GM23338 (cell line): ENCODE results near the gene TRAPPC4. TPM values are rescaled to one million over a fixed set of nuclear protein-coding genes. Genes with fewer than 3 reads are reported as not detected.
A peak's percentile ranks its signal among the peaks of the same experiment; 100 is the strongest.

Source experiments
- ATAC-seq: fragments of 200-7000 bp; cut with Tn5 transposase; 3 replicates; pipeline ENCODE4 v1.9.1; 2020
- DNase-seq: peaks from one replicate; pipeline ENCODE4 v3.0.0-alpha.2; 2015; ENCODE audit warnings: low spot score
- H2AFZ ChIP-seq: fragments of 200-600 bp; sonication (generic); 2 replicates; pipeline ENCODE4 v1.8.0; 2016; ENCODE audit warnings: antibody characterized with exemption, mild to moderate bottlenecking, moderate library complexity
- H3F3A ChIP-seq: fragments of 200-600 bp; sonication (generic); replicated peaks from 2 replicates; pipeline ENCODE4 v1.8.0; 2017; ENCODE audit warnings: antibody characterized with exemption, mixed run types, low read depth
- H3K27ac ChIP-seq: fragments of 200-600 bp; sonication (generic); 2 replicates; pipeline ENCODE4 v1.6.1; 2016; ENCODE audit warnings: low read depth
- H3K27me3 ChIP-seq: fragments of 200-600 bp; sonication (generic); 2 replicates; pipeline ENCODE4 v1.8.0; 2016; ENCODE audit warnings: mild to moderate bottlenecking, mixed run types, moderate library complexity; ENCODE audit not compliant: insufficient read depth
- H3K36me3 ChIP-seq: fragments of 200-600 bp; sonication (generic); 2 replicates; pipeline ENCODE4 v1.8.0; 2016; ENCODE audit warnings: mild to moderate bottlenecking; ENCODE audit not compliant: insufficient read depth
- H3K4me1 ChIP-seq: fragments of 200-600 bp; sonication (generic); 2 replicates; pipeline ENCODE4 v1.8.0; 2016; ENCODE audit warnings: mild to moderate bottlenecking, moderate library complexity; ENCODE audit not compliant: insufficient read depth
- H3K4me2 ChIP-seq: fragments of 200-600 bp; sonication (generic); 2 replicates; pipeline ENCODE4 v1.7.1; 2017; ENCODE audit warnings: mixed run types
- H3K4me3 ChIP-seq: fragments of 200-600 bp; sonication (generic); 2 replicates; pipeline ENCODE4 v1.6.1; 2016; ENCODE audit warnings: mixed run types
- H3K79me2 ChIP-seq: fragments of 200-600 bp; sonication (generic); replicated peaks from 2 replicates; pipeline ENCODE4 v1.8.0; 2017; ENCODE audit warnings: mild to moderate bottlenecking; ENCODE audit not compliant: insufficient read depth
- H3K9me2 ChIP-seq: fragments of 200-600 bp; sonication (generic); 2 replicates; pipeline ENCODE4 v1.8.0; 2017; ENCODE audit not compliant: insufficient read depth
- H4K20me1 ChIP-seq: fragments of 200-600 bp; sonication (generic); replicated peaks from 2 replicates; pipeline ENCODE4 v1.8.0; 2017; ENCODE audit warnings: mild to moderate bottlenecking; ENCODE audit not compliant: insufficient read depth
- H3K27ac Mint-ChIP-seq: 2 replicates; pipeline ENCODE4 v1.8.0; 2020; ENCODE audit warnings: inconsistent platforms, mild to moderate bottlenecking, moderate library complexity, mixed read lengths
- H3K27me3 Mint-ChIP-seq: 3 replicates; pipeline ENCODE4 v1.8.0; 2022; ENCODE audit warnings: low read depth, mild to moderate bottlenecking, moderate library complexity, mixed read lengths, inconsistent platforms; ENCODE audit not compliant: insufficient read depth, poor library complexity
- H3K36me3 Mint-ChIP-seq: 3 replicates; pipeline ENCODE4 v1.8.0; 2021; ENCODE audit warnings: low read depth, mild to moderate bottlenecking, inconsistent platforms, moderate library complexity, mixed read lengths
- H3K4me1 Mint-ChIP-seq: 3 replicates; pipeline ENCODE4 v1.8.0; 2020; ENCODE audit warnings: mild to moderate bottlenecking, inconsistent platforms, mixed read lengths
- H3K4me3 Mint-ChIP-seq: 3 replicates; pipeline ENCODE4 v1.8.0; 2021; ENCODE audit warnings: moderate library complexity, mild to moderate bottlenecking, inconsistent platforms, mixed read lengths
- H3K9me3 Mint-ChIP-seq: 3 replicates; pipeline ENCODE4 v1.8.0; 2020; ENCODE audit warnings: moderate library complexity, mild to moderate bottlenecking, inconsistent platforms, mixed read lengths
- CTCF ChIP-seq, 2 experiments: fragments of 200-600 bp in 1 of 2; sonication (generic) in 1 of 2; conservative IDR thresholded peaks; 2 replicates each; pipeline versions ENCODE4 v1.5.1 to v1.6.1; 2016 to 2017; ENCODE audit warnings: antibody characterized with exemption in 2 of 2, low read depth in 2 of 2, mild to moderate bottlenecking in 2 of 2, moderate library complexity in 1 of 2
- ETS1 ChIP-seq: IDR thresholded peaks from 2 replicates; pipeline ENCODE4 v1.6.1; 2016; ENCODE audit warnings: antibody characterized with exemption
- EZH2 ChIP-seq: fragments of 200-600 bp; sonication (generic); IDR thresholded peaks from one replicate; pipeline ENCODE4 v1.8.0; 2017; ENCODE audit warnings: antibody characterized with exemption, mild to moderate bottlenecking, low read depth; ENCODE audit not compliant: unreplicated experiment
- EZH2phosphoT487 ChIP-seq: fragments of 200-600 bp; sonication (generic); IDR thresholded peaks from one replicate; pipeline ENCODE4 v1.8.1; 2018; ENCODE audit warnings: antibody characterized with exemption; ENCODE audit not compliant: unreplicated experiment
- POLR2AphosphoS5 ChIP-seq: IDR thresholded peaks from 2 replicates; pipeline ENCODE4 v1.6.1; 2016; ENCODE audit warnings: antibody characterized with exemption, low read depth
- REST ChIP-seq: IDR thresholded peaks from one replicate; pipeline ENCODE4 v1.6.1; 2018; ENCODE audit warnings: antibody characterized with exemption; ENCODE audit not compliant: unreplicated experiment
- STAT1 ChIP-seq: IDR thresholded peaks from one replicate; pipeline ENCODE4 v1.6.1; 2016; ENCODE audit warnings: antibody characterized with exemption; ENCODE audit not compliant: unreplicated experiment
- ZNF114 ChIP-seq: fragments of 250-450 bp; sonication (Bioruptor Pico); IDR thresholded peaks from 2 replicates; pipeline ENCODE4 v1.5.0; 2020; ENCODE audit warnings: mild to moderate bottlenecking, moderate library complexity
- ZNF331 ChIP-seq: fragments of 250-450 bp; sonication (Bioruptor Pico); IDR thresholded peaks from 2 replicates; pipeline ENCODE4 v1.5.0; 2020; ENCODE audit warnings: low read depth, mild to moderate bottlenecking, moderate library complexity
- ZNF462 ChIP-seq: fragments of 250-450 bp; sonication (Bioruptor Pico); IDR thresholded peaks from 2 replicates; pipeline ENCODE4 v1.5.0; 2020; ENCODE audit warnings: mild to moderate bottlenecking, moderate library complexity
- polyA plus RNA-seq: library from polyadenylated mRNA; unstranded; fragments of >200 nt; fragmentation: Nextera tagmentation; extraction: Ambion mirVana; gene quantifications from 2 replicates; pipeline ENCODE4 v1.2.1, GENCODE V29; 2016
- total RNA-seq: library from RNA; depleted of rRNA; stranded (reverse); fragments of >200 nt; shearing (Covaris generic); gene quantifications from 2 replicates; pipeline ENCODE4 v1.2.3, GENCODE V29; 2014

The TRAPPC4 gene
- total and polyA plus RNA-seq, 2 experiments from 2014 or later = 79.9 to 142 TPM

- TF ChIP-seq ZNF462 (no peak), EZH2 (no peak), STAT1 (no peak), ZNF331 (no peak), POLR2AphosphoS5 (no peak)
These were observed 9.2 kb downstream of the TRAPPC4 start (continued) for GRCh38 chr11:119027561-119028345.

- no peak overlapping the region for H3K27ac ChIP-seq
- peaks cover 8% of the 10 kb centered on the region for H3K79me2 ChIP-seq
- H3K4me1 ChIP-seq = peaks cover 14% of the 10 kb centered on the region
- peak overlapping the region; percentile 91; the same call in 1 of the 2 replicates for H3K4me3 ChIP-seq
- peaks cover 25% of the 10 kb centered on the region for H3K27me3 Mint-ChIP-seq
- peaks cover 31% of the 10 kb centered on the region for H3K4me1 Mint-ChIP-seq
- peaks cover 12% of the 10 kb centered on the region for H4K20me1 ChIP-seq
- H3F3A ChIP-seq = peaks cover 33% of the 10 kb centered on the region
- H2AFZ ChIP-seq = no peak overlapping the region
- H3K27ac Mint-ChIP-seq = peak overlapping the region; percentile 46
- H3K36me3 ChIP-seq = peaks cover 9% of the 10 kb centered on the region
- no peaks in the 10 kb centered on the region for H3K27me3 ChIP-seq
- peaks cover 49% of the 10 kb centered on the region for H3K36me3 Mint-ChIP-seq
- TF ChIP-seq CTCF (conservative IDR thresholded peaks at IDR 0.05; ENCODE audit: low read depth in 2 of 2) (no peak), REST (no peak), EZH2phosphoT487 (no peak), EZH2 (no peak), ETS1 (no peak), ZNF114 (CRISPR knock-in tag) (no peak), STAT1 (no peak)
- H3K4me2 ChIP-seq = peak overlapping the region; percentile 98; the same call in 1 of the 2 replicates
- no peaks in the 10 kb centered on the region for H3K9me2 ChIP-seq
- DNase-seq = no peak
- no peaks in the 10 kb centered on the region; the same call in 2 of the 3 replicates for H3K9me3 Mint-ChIP-seq
- peak overlapping the region; percentile 76; the same call in 2 of the 3 replicates for H3K4me3 Mint-ChIP-seq
- no peak for ATAC-seq
These were observed 9.9 kb downstream of the TRAPPC4 start for GRCh38 chr11:119028346-119029068.
